OCI-LY7 (cell line): Measurements from ENCODE around the gene KRIT1.

ENCODE experiments used
- EZH2phosphoT487 ChIP-seq: fragments of 200-600 bp; sonication (generic); IDR thresholded peaks from 2 replicates; pipeline ENCODE4 v1.6.1; 2018; ENCODE audit warnings: low read depth, borderline replicate concordance, mild to moderate bottlenecking, mixed run types, antibody characterized with exemption, low read length, moderate library complexity, mixed read lengths
- TF ChIP-seq, protein P1 (sequence below): fragments of 200-600 bp; sonication (generic); conservative IDR thresholded peaks from 2 replicates; pipeline ENCODE4 v1.5.1; 2014; ENCODE audit warnings: mild to moderate bottlenecking, antibody characterized with exemption, low read length, moderate library complexity, mixed read lengths

GRCh38 chr7:92260248-92260781, 14.6 kb upstream of the KRIT1 start:
- TF ChIP-seq, protein P1, sequence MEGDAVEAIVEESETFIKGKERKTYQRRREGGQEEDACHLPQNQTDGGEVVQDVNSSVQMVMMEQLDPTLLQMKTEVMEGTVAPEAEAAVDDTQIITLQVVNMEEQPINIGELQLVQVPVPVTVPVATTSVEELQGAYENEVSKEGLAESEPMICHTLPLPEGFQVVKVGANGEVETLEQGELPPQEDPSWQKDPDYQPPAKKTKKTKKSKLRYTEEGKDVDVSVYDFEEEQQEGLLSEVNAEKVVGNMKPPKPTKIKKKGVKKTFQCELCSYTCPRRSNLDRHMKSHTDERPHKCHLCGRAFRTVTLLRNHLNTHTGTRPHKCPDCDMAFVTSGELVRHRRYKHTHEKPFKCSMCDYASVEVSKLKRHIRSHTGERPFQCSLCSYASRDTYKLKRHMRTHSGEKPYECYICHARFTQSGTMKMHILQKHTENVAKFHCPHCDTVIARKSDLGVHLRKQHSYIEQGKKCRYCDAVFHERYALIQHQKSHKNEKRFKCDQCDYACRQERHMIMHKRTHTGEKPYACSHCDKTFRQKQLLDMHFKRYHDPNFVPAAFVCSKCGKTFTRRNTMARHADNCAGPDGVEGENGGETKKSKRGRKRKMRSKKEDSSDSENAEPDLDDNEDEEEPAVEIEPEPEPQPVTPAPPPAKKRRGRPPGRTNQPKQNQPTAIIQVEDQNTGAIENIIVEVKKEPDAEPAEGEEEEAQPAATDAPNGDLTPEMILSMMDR, result no peak
- no peak for TF ChIP-seq EZH2phosphoT487
